B cell (primary cell): ENCODE measurements around the gene ZFP82. TPM values are rescaled to one million over a fixed set of nuclear protein-coding genes. Genes with fewer than 3 reads are reported as not detected.

Experiments used
- ATAC-seq: fragments of 200-7000 bp; cut with Tn5 transposase; one replicate; pipeline ENCODE4 v1.10.0; 2021; ENCODE audit warnings: low read depth, mild to moderate bottlenecking, moderate number of reproducible peaks, moderate library complexity
- CTCF ChIA-PET: fragments of 350-600 bp; sonication (Branson Sonifier 250); formaldehyde crosslinking; loops from one replicate; lab custom pipeline; 2021; ENCODE audit warnings: antibody characterized with exemption, inconsistent platforms; lab: Charles Lee
- POLR2A ChIA-PET: fragments of 350-600 bp; sonication (Branson Sonifier 250); formaldehyde crosslinking; loops from one replicate; lab custom pipeline; 2021; ENCODE audit warnings: antibody characterized with exemption; lab: Charles Lee
- DNase-seq: peaks from one replicate; pipeline ENCODE4 v3.0.0; 2013
- H2AFZ ChIP-seq: 2 replicates; pipeline ENCODE4 v1.6.1; 2012; ENCODE audit warnings: mild to moderate bottlenecking, low read depth, low read length; ENCODE audit not compliant: insufficient read depth, poor library complexity, severe bottlenecking
- H3K27ac ChIP-seq, 2 donors: 1 replicate in 1 of 2; 2 replicates in 1 of 2; pipeline ENCODE4 v1.5.1; 2012 to 2013; ENCODE audit warnings: low read length in 2 of 2, mild to moderate bottlenecking in 2 of 2, moderate library complexity in 1 of 2
- H3K27me3 ChIP-seq, 4 experiments: fragments of 200-600 bp in 1 of 4; sonication (generic) in 1 of 4; replicated peaks in 1 of 4; 1 replicate in 2 of 4; 2 replicates in 2 of 4; pipeline versions ENCODE4 v1.6.1 to v1.7.0; 2013 to 2016; ENCODE audit warnings: low read length in 3 of 4, mild to moderate bottlenecking in 2 of 4, mixed read lengths in 1 of 4, moderate library complexity in 1 of 4; ENCODE audit not compliant: insufficient read depth in 4 of 4, control insufficient read depth in 3 of 4; ENCODE audit errors: control extremely low read depth in 1 of 4
- H3K36me3 ChIP-seq, 2 experiments: replicated peaks in 1 of 2; 1 replicate in 1 of 2; 2 replicates in 1 of 2; pipeline versions ENCODE4 v1.6.1 to v1.7.1; 2013; ENCODE audit warnings: low read length in 1 of 2; ENCODE audit not compliant: insufficient read depth in 2 of 2, control insufficient read depth in 1 of 2; ENCODE audit errors: control extremely low read depth in 1 of 2, extremely low read depth in 1 of 2
- H3K4me1 ChIP-seq, 2 donors: fragments of 200-600 bp in 1 of 2; sonication (generic) in 1 of 2; 1 replicate in 1 of 2; 2 replicates in 1 of 2; pipeline versions ENCODE4 v1.5.1 to v1.6.1; 2013 to 2017; ENCODE audit warnings: low read length in 2 of 2; ENCODE audit not compliant: control insufficient read depth in 2 of 2, insufficient read depth in 2 of 2
- H3K4me2 ChIP-seq: replicated peaks from 2 replicates; pipeline ENCODE3; 2012; ENCODE audit warnings: mild to moderate bottlenecking, low read depth, low read length; ENCODE audit not compliant: poor library complexity, severe bottlenecking
- H3K4me3 ChIP-seq, 5 experiments: fragments of 200-600 bp in 1 of 5; sonication (generic) in 1 of 5; 1 replicate in 3 of 5; 2 replicates in 2 of 5; pipeline versions ENCODE4 v1.5.1 to v1.7.0; 2011 to 2016; ENCODE audit warnings: low read length in 4 of 5, mild to moderate bottlenecking in 4 of 5, low read depth in 2 of 5, control low read depth in 1 of 5, moderate library complexity in 1 of 5; ENCODE audit not compliant: insufficient read depth in 1 of 5; ENCODE audit errors: control extremely low read depth in 1 of 5, extremely low read depth in 1 of 5
- H3K79me2 ChIP-seq: fragments of 200-600 bp; sonication (generic); one replicate; pipeline ENCODE4 v1.6.0; 2016; ENCODE audit warnings: low read length; ENCODE audit not compliant: control insufficient read depth, insufficient read depth
- H3K9ac ChIP-seq: fragments of 200-600 bp; sonication (generic); 2 replicates; pipeline ENCODE4 v1.6.1; 2017; ENCODE audit warnings: mild to moderate bottlenecking, low read length, moderate library complexity
- H3K9me3 ChIP-seq, 3 donors: one replicate each; pipeline versions ENCODE4 v1.6.1 to v1.7.1; 2013; ENCODE audit warnings: low read length in 2 of 3; ENCODE audit not compliant: control insufficient read depth in 2 of 3, insufficient read depth in 1 of 3; ENCODE audit errors: control extremely low read depth in 1 of 3
- H4K20me1 ChIP-seq: 2 replicates; pipeline ENCODE4 v1.6.0; 2012; ENCODE audit warnings: mild to moderate bottlenecking, low read length; ENCODE audit not compliant: insufficient read depth, control insufficient read depth, poor library complexity, severe bottlenecking
- H3K27ac Mint-ChIP-seq: one replicate; pipeline ENCODE4 v1.8.0; 2021; ENCODE audit warnings: mixed read lengths
- H3K27me3 Mint-ChIP-seq: one replicate; pipeline ENCODE4 v1.8.0; 2021; ENCODE audit warnings: mixed read lengths
- H3K4me1 Mint-ChIP-seq: one replicate; pipeline ENCODE4 v1.8.0; 2021; ENCODE audit warnings: mixed read lengths
- H3K4me3 Mint-ChIP-seq: one replicate; pipeline ENCODE4 v1.8.0; 2021; ENCODE audit warnings: mixed read lengths
- H3K9me3 Mint-ChIP-seq: one replicate; pipeline ENCODE4 v1.8.0; 2022; ENCODE audit warnings: mixed read lengths; ENCODE audit not compliant: insufficient read depth
- EZH2 ChIP-seq: IDR thresholded peaks from 2 replicates; pipeline ENCODE4 v1.6.1; 2012; ENCODE audit warnings: borderline replicate concordance, low read depth, mild to moderate bottlenecking, moderate library complexity, low read length; ENCODE audit not compliant: insufficient read depth, poor library complexity, severe bottlenecking
- WGBS: methylation state at CpG from one replicate; pipeline ENCODE4 v1.1.5; 2013; ENCODE audit warnings: missing lambda C conversion rate; ENCODE audit not compliant: insufficient coverage; 5-methylcytosine and 5-hydroxymethylcytosine counted together
- intact Hi-C: fragments of 100-400 bp; cut with micrococcal nuclease; formaldehyde crosslinking; loops from one replicate; pipeline ENCODE4 v1.10.0; 2022
- polyA plus RNA-seq: library from polyadenylated mRNA; depleted of rRNA; stranded (reverse); fragments of >200 nt; gene quantifications from 2 replicates; pipeline ENCODE4 v1.2.3, GENCODE V29; 2012
- total RNA-seq, 2 donors: library from RNA; stranded (reverse); fragments of 120-200 nt in 1 of 2; gene quantifications; 1 replicate in 1 of 2; 2 replicates in 1 of 2; pipeline versions ENCODE4 v1.2.3 to v1.2.4, GENCODE V29; 2013 to 2022
- TF ChIP-seq, protein P1 (sequence below): fragments of 200-600 bp; IDR thresholded peaks from one replicate; pipeline ENCODE4 v1.8.0; 2022; ENCODE audit warnings: antibody characterized with exemption, mild to moderate bottlenecking

ZFP82 gene
- total and polyA plus RNA-seq, 2 donors (not counting 1 experiment from before 2014, with no cell fraction given): 7.7 to 14.4 TPM

DNA sequence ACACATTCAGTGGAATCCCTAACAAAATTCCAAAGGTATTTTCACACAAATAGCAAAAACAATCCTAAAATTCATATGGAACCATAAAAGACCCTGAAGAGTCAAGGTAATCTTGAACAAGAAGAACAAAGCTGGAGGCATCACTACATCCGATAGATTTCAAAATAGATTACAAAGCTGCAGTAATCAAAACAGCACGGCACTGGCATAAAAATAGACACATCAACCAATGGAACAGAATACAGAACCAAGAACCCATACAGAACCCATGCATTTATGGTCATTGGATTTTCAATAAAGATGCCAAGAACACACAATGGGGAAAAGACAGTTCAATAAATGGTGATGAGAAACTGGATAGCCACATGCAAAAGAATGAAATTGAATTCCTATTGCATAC lies 38.4 kb upstream of the ZFP82 start:
- Histone ChIP-seq H3K27me3 (no peaks in the 10 kb centered on the region), H3K4me3 (no peak overlapping the region), H3K36me3 (peaks cover 3 to 5% of the 10 kb centered on the region in 2 experiments), H3K79me2 (no peaks in the 10 kb centered on the region), H3K9ac (no peak overlapping the region), H3K9me3 (peaks cover 15 to 31% (median 24%) of the 10 kb centered on the region in 3 donors), H3K4me2 (no peak overlapping the region), H3K27ac (no peak overlapping the region), H2AFZ (no peak overlapping the region), H3K4me1 (no peaks in the 10 kb centered on the region), H4K20me1 (no peaks in the 10 kb centered on the region)
- ChIA-PET POLR2A (no interaction called here), CTCF (no interaction called here)
- DNase-seq: no peak
- WGBS: 100% methylated on average over 1 of the region's 2 CpGs
- no peak overlapping the region for H3K4me3 Mint-ChIP-seq
- intact Hi-C loops: no loop called here
- H3K4me1 Mint-ChIP-seq: no peaks in the 10 kb centered on the region
- no peak overlapping the region for H3K27ac Mint-ChIP-seq
- H3K27me3 Mint-ChIP-seq: no peaks in the 10 kb centered on the region
- H3K9me3 Mint-ChIP-seq: peaks cover 15% of the 10 kb centered on the region
- TF ChIP-seq, protein P1, sequence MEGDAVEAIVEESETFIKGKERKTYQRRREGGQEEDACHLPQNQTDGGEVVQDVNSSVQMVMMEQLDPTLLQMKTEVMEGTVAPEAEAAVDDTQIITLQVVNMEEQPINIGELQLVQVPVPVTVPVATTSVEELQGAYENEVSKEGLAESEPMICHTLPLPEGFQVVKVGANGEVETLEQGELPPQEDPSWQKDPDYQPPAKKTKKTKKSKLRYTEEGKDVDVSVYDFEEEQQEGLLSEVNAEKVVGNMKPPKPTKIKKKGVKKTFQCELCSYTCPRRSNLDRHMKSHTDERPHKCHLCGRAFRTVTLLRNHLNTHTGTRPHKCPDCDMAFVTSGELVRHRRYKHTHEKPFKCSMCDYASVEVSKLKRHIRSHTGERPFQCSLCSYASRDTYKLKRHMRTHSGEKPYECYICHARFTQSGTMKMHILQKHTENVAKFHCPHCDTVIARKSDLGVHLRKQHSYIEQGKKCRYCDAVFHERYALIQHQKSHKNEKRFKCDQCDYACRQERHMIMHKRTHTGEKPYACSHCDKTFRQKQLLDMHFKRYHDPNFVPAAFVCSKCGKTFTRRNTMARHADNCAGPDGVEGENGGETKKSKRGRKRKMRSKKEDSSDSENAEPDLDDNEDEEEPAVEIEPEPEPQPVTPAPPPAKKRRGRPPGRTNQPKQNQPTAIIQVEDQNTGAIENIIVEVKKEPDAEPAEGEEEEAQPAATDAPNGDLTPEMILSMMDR: no peak
- TF ChIP-seq EZH2: no peak
- no peak for ATAC-seq

GRCh38 chr19:36449059-36449670 lies 30.7 kb upstream of the ZFP82 start:
- peaks cover 31% of the 10 kb centered on the region for H3K9me3 Mint-ChIP-seq
- H3K27ac Mint-ChIP-seq: no peak overlapping the region
- ChIA-PET CTCF (no interaction called here), POLR2A (no interaction called here)
- Histone ChIP-seq H3K27me3 (no peaks in the 10 kb centered on the region), H3K9me3 (peaks cover 34 to 61% (median 53%) of the 10 kb centered on the region in 3 donors), H4K20me1 (no peaks in the 10 kb centered on the region), H3K4me1 (no peaks in the 10 kb centered on the region), H2AFZ (no peak overlapping the region), H3K27ac (no peak overlapping the region), H3K4me3 (peak overlapping the region in 1 of 5 experiments; percentile 1), H3K79me2 (no peaks in the 10 kb centered on the region), H3K4me2 (no peak overlapping the region), H3K9ac (no peak overlapping the region), H3K36me3 (peaks cover 20 to 23% of the 10 kb centered on the region in 2 experiments)
- ATAC-seq (no peak), DNase-seq (no peak)
- no peaks in the 10 kb centered on the region for H3K27me3 Mint-ChIP-seq
- no peak for TF ChIP-seq EZH2
- TF ChIP-seq, protein P1: no peak
- WGBS: no CpG with 5 or more reads among the region's 5 CpGs
- no peak overlapping the region for H3K4me3 Mint-ChIP-seq
- H3K4me1 Mint-ChIP-seq: no peaks in the 10 kb centered on the region
- intact Hi-C loops: no loop called here
